ENCODE measurements around the gene ESPL1.

Gene ESPL1

GRCh38 chr12:53267999-53268629, at the start of gene ESPL1:
TSS of gene ESPL1 (plus strand) at chr12:53268299. CDS start at chr12:53268767, 468 bp downstream.
- peak; percentile 54 to 73 for DNase-seq (ENCODE audit: extremely low read depth in 1 of 2, low read depth in 1 of 2)

DNA sequence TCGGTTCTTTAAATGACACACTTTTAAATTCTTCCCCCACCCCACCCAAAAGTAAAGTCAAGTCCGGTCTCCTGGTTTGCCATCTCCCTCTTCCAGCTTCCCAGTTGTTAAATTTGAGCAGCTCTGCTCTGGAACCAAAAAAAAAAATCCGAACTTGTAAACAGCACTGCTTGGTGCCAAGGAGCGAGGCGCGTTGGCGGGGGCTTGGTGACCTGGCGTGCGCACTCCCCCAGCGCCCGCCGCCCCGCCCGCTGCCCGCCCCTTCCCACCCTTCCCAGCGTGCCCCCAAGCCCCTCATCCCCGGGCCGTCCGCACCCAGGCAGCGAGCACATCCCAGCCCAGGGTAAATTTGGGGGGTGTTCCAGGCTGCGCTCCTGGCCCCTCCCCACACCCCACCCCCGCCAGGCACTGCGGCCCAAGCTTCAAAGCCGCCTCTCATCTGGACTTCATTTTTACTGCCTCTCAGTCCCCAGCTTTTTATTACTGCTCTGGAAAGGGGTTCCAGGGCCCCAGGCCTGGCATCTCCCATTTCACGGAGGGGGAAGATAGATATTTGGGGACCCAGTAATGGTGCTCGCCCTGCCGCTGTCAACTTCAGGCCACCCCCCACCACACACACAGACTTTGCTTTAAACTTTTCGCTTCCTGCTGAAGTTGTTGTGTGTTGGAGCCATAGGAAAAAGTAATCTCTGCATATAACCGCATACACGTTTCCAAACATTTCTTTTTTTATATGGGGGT, 49.4 kb upstream of the ESPL1 start:
- DNase-seq (ENCODE audit: extremely low read depth in 1 of 2, low read depth in 1 of 2), result no peak

DNA sequence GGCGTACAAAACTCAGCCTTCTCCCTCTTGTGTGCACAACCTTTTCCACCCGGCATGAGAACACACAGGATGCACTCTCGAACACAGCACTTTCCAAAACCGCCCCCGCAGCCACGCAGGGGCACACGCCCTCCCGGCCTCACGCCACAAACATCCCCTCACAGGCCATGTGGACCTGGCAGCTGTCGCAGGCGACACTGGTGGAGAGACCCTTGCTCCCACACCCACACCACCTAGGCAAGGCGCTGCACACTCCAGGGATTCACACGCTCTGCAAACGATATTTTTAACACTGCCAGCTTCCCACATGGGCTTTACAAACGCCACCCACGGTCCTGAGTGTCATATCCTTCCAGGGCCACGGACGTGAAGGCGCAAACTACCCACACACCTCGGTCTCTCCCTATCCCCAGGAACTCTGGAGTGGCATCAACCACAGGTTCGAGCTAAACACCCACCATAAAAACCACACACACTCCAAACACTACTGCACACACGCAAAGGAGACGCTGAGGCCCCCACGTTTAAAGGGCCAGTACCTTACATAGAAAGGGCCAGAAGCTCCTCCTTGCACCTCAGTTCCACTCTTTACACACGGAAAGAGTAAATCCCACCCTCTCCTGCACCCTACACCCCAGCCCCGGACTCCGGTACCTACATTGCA, 48.7 kb upstream of the ESPL1 start:
- peak in 1 of 2 donors; percentile 50 for DNase-seq (ENCODE audit: extremely low read depth in 1 of 2, low read depth in 1 of 2)

- DNase-seq (ENCODE audit: extremely low read depth in 1 of 2, low read depth in 1 of 2), result peak in 1 of 2 donors; percentile 62
Observed at GRCh38 chr12:53219956-53220693, 48.0 kb upstream of the ESPL1 start.

DNA sequence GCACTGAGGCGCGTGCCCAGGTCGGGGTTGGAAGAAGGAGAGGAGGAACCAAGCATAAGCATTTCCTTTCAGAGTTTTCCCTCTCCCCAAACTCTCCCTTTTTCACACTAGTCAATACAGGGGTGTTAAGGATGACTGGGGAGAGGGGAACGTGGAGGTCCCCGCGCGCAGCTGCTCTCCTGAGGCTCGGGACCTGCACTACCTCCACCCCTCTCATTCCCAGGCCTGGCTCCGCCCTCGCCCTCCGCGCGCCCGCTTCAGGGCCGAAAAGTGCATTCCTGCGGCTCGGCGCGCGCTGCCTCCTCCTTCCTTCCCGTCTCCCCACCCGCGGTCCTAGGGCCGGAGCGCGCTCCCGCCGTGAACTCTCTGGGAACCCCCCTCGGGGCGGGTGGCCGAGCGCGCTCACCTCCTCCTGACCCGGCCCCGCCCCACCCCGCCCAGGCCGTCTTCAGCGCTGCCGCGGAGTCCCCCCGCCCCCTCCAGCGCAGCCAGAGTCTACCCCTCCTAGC, 47.4 kb upstream of the ESPL1 start:
- DNase-seq (ENCODE audit: extremely low read depth in 1 of 2, low read depth in 1 of 2), result peak in 1 of 2 donors; percentile 70

- DNase-seq (ENCODE audit: extremely low read depth in 1 of 2, low read depth in 1 of 2), result no peak
Observed at GRCh38 chr12:53221203-53222080, 46.7 kb upstream of the ESPL1 start.

DNA sequence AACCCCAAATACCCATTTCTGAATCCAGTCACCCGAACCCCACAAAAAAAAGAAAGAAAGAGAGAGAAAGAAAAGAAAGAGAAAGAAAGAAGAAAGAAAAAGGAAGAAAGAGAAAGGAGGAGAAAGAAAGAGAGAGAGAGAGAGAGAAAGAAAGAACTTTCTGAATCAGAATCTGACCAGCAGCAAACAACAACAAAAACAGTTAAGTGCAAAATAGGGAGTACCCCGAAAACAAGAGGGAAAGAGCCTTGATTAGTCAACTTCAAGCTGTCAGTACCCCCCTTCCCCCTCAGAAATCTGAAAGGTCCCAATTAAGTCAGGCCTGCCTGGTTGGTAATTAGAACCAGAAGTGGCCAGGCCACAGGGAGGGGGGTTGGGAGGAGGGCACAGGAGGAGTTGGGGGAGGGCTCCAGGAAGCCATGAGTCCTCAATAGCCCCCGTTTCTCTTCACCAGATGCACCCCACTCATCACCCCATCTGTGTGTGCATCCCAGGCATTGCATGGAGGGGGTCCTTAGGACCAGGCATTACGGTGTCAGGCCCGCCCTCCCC, 45.9 kb upstream of the ESPL1 start:
- DNase-seq (ENCODE audit: extremely low read depth in 1 of 2, low read depth in 1 of 2), result no peak

DNA sequence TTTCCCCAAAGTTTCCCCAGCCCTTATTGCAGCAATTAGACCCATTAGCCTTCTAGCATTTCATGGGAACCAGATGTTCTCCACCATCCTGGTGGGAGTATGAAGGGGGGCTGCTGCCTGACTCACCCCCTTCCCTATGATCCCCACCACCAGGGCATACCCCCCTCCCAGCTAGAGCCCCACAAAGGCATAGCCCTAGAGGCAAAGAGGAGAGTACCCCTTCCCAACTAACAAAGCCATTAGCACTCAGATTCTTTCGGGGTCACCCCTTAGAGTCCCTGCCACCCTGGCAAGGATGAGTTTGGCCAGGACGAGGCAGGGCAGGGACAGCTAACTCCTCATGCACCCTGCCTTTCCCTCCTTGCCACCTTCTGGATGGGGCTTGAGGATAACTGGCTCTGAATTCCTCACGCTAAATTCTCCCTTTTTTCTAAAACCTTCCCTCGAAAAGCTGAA, 45.3 kb upstream of the ESPL1 start:
- DNase-seq (ENCODE audit: extremely low read depth in 1 of 2, low read depth in 1 of 2), result no peak

- DNase-seq (ENCODE audit: extremely low read depth in 1 of 2, low read depth in 1 of 2), result no peak
Observed at GRCh38 chr12:53223389-53224060, 44.6 kb upstream of the ESPL1 start.

DNA sequence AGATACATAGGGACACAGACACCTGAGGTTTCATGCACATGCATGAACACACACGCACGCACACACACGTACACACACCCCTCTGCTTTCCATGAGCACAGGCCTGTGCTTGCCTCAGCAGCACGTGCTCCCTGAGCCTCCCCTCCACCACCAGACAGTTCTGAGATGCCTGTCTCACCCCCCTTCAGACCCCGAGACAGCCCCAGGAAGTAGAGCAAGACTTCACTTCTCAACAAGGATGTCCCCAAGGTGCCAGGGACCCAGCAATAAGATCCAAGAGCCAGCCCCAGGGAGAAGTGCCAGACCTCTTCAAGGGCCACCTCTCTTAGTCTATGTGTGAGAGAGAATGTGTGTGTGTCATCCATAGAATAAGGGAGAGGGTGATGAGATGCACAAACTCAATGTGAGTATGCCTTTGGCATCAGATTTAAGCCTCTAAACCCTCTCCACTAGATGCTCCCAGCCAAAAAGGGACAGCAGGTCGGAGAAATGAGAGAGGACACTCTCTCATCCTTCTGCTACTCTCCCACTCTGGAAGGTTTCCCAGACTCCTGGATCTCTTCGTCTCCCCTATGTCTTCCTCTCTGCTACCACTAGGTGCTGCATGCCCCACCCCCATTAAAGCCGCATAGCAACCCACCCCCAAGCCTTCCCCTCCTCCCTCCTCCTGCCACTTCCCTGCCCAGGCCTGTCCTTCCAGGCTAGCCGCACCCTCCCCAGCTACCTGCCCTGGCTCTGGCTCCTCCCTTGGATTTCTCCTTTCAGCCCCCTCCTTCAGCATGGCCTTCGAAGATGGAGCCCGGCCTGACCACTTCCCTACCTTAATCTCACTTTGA, 43.8 kb upstream of the ESPL1 start:
- no peak for DNase-seq (ENCODE audit: extremely low read depth in 1 of 2, low read depth in 1 of 2)

- DNase-seq (ENCODE audit: extremely low read depth in 1 of 2, low read depth in 1 of 2), result no peak
Observed at GRCh38 chr12:53224897-53225634, 43.0 kb upstream of the ESPL1 start.

- DNase-seq (ENCODE audit: extremely low read depth in 1 of 2, low read depth in 1 of 2), result no peak
Observed at GRCh38 chr12:53225635-53226424, 42.3 kb upstream of the ESPL1 start.

DNA sequence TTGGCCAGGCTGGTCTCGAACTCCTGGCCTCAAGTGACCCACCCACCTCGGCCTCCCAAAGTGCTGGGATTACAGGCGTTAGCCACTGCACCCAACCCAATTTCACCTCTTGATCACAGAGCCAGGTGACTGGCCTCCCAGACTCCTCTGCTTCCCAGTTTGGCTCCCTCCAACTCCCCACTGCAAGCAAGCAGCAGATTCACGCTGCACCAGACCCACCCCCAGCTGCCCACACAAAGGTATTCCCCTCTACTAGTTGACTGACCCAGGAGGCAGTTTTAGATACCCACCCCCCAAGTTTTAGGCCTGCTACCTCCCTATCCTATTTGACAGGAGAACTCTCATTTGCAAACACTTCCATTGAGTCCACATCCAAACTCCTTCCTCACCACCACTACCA, 41.3 kb upstream of the ESPL1 start:
- DNase-seq (ENCODE audit: extremely low read depth in 1 of 2, low read depth in 1 of 2), result no peak

GRCh38 chr12:53227341-53227740, 40.8 kb upstream of the ESPL1 start:
- DNase-seq (ENCODE audit: extremely low read depth in 1 of 2, low read depth in 1 of 2), result no peak

DNA sequence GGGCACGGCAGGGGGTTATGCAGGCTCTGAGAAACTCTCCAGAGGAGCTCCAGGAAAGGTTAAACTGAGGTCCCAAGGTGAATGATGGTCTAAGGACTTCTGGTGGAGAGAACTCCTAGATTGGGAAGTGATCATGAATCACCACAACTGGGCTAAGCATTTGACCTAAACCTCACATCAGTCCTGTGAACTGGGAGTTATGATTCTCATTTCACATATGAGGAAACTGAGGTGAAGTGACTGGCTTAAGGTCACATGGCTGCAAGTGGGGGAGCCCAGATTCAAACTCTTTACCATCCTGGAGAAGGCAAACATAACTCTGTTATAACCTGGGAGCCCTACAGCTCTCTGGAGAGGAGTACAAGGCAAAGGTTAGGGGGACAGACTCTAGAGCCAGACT, 40.3 kb upstream of the ESPL1 start:
- no peak for DNase-seq (ENCODE audit: extremely low read depth in 1 of 2, low read depth in 1 of 2)

DNA sequence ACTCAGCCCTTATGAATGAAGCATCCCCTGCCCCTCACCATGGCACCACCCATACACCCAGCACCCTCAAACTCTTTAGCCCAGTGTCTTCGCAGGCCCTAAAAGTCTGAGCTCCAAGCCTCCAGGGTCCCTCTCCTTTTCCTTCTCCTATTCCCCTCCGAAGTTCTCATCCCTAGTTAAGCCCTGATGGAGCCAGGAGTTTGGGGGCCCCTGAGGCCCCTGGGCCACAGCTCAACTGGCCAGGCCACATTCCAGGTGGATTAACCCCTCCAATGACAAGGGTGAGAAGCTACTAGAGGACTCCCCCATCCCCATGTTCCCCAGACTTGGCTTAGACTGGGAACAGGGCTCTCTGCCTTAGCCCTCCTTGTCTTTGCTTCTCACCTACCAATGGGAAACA, 38.6 kb upstream of the ESPL1 start:
- no peak for DNase-seq (ENCODE audit: extremely low read depth in 1 of 2, low read depth in 1 of 2)
